Suprapubic skin (tissue), 4 donors: ENCODE data around the gene RGS12.

Source experiments
- CTCF ChIP-seq, 2 donors: fragments of 200-600 bp in 1 of 2; fragments of 450-650 bp in 1 of 2; sonication (generic) in 1 of 2; IDR thresholded peaks; one replicate each; pipeline ENCODE4 v1.5.1; 2016 to 2019; ENCODE audit warnings: antibody characterized with exemption in 2 of 2, mild to moderate bottlenecking in 1 of 2, moderate library complexity in 1 of 2
- POLR2A ChIP-seq, 2 donors: fragments of 450-650 bp; IDR thresholded peaks; one replicate each; pipeline ENCODE4 v1.6.1; 2017; ENCODE audit warnings: antibody characterized with exemption in 2 of 2, mild to moderate bottlenecking in 2 of 2, moderate library complexity in 2 of 2
- POLR2AphosphoS5 ChIP-seq, 3 donors: sonication (generic); formaldehyde crosslinking; IDR thresholded peaks; one replicate each; pipeline ENCODE4 v1.6.1; 2017; ENCODE audit warnings: antibody characterized with exemption in 3 of 3

GRCh38 chr4:3251691-3252479, 40.9 kb upstream of the RGS12 start:
- no peak for TF ChIP-seq CTCF (IDR thresholded peaks at IDR 0.05)
- TF ChIP-seq POLR2AphosphoS5 (IDR thresholded peaks at IDR 0.05): no peak
- TF ChIP-seq POLR2A (IDR thresholded peaks at IDR 0.05): no peak
